GM19043 (cell line): ENCODE measurements around the gene COX19.
A peak's percentile ranks its signal among the peaks of the same experiment; 100 is the strongest.

Experiments
- ATAC-seq: cut with Tn5 transposase; IDR thresholded peaks from one replicate; pipeline ENCODE4 v1.9.1; 2021; ENCODE audit warnings: low read depth; ENCODE audit not compliant: unreplicated experiment

COX19 gene

DNA sequence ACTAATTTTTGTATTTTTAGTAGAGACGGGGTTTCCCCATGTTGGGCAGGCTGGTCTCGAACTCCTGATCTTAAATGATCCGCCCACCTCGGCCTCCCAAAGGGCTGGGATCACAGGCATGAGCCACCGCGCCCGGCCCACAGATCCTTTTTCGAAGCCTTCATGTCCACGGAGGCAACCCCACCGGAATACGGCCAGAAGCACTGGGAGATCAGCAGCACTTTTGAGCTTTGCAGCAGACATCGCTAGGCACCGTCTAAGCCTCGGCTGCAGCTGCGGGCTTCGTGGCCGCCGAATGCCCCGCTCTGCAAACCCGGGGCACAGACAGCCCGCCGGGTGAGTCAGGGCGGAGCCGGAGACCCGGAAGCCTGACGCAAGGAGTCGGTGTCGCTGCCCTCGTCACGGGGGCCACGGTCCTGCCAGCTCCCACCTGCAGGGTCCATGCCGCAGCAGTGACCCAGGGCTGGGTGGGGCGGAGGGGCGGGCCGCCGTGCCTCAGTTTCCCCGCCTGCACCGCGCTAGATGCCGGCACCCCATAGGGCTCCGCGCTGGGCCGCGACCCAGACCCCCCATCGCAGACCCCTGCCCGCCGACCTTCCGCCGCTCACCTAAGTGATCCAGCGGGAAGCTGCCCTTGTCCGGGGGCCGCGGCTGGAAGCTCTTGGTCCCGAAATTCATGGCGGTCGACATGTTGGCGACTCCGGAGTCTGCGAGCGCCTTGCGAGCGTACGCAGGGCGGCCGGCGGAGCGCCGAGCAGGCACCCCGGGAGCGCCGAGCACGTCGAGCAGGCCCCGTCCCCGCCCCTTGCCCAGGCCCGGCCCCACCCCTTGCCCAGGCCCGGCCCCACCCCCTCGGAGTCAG lies at the start of gene COX19:
COX19 (minus strand) TSS at position 730 of the 862 bp plus-strand sequence; CDS start at position 690, 40 bp downstream.
- ATAC-seq: peak; percentile 49

DNA sequence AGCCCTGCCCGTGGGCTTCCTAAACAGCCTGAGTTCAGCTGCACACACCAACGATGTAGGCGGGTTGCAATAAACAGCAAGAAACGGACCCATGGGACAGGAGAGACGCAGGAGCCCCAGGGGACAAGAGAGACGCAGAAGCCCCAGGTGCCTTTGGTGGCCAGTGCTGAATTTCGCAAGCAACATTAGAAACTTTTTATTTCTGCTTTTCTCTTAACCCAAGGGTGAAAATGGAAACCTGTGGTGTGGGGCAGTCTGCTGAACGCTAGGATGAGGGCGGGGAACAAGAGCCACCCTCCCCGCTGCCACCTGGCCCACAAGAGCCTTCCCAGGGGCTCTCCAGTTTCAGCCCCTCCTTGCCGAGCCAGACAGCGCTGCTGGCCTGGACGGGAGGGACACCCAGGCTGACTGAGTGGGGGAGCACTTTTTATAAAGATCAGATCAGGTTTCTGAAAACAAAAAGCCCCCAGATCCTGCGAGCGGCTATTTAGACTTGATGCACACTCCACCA lies 49.0 kb upstream of the COX19 start:
- ATAC-seq: peak; percentile 55

DNA sequence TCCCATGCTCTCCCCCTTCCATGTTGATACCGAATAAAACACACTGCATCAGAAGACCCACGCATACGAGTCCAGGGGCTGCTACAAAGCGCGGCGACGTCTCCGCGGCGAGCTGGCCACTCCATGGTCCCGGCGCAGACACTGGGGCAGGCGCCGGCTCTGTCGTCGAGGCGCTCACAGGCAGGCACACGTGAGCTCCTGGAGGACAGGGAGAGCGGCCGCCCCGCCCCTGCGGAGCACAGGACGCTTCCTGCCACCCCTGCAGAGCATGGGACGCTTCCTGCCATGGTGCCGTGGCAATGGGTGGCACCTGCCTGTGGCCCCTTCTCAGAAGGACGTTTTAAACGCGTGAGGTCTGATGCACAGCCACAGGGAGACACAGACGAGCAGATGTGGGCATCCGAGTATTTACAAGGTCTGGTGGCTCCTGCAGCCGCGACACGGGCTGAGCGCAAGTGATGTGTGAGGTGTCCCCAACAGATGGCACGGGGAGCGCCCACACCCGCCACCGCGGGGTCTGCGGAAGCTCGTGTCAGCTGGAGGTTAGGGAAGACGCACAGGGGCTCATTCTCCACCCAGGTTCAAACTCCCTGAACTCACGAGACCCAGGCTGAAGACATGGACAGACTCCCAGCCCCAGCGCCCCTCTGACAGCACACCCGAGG lies 47.6 kb upstream of the COX19 start:
- ATAC-seq: no peak

DNA sequence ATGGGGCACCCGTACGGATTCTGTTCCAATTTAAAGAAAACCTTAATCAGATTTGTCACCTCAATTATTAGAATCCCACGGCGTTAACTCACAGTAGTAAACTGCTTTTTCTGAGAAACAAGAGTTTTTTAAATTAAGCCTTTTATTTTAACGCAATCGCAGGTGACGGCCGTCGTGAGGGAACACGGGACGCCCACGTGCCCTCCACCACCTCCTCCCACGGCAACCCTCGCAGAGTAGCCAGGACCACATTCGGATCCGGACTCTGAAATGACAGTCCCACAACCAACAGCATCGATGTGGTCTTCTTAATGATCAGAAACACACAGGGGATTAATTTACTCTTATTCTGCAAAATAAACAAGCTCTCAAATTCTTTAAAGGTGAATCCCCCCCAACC lies 47.0 kb upstream of the COX19 start:
- no peak for ATAC-seq

DNA sequence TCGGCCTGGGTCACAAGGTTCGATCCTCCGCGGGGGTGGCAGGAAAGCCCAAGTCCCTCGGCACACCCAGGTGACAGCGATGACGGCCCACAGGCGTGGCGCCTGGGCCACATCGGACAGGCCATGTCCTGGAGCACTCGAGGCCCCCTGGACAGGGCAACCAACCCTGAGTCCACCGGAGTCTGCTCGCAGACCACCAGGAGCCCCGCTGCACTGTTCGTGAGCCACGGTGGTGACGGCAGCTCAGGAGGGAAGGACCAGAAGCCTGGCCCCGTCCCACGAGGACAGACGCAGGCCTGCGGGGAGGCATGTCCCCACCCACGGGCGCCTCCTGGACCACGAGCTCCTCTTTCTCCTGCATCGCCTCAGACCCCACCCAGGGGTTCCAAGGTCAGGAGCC lies 46.6 kb upstream of the COX19 start:
- ATAC-seq: no peak

DNA sequence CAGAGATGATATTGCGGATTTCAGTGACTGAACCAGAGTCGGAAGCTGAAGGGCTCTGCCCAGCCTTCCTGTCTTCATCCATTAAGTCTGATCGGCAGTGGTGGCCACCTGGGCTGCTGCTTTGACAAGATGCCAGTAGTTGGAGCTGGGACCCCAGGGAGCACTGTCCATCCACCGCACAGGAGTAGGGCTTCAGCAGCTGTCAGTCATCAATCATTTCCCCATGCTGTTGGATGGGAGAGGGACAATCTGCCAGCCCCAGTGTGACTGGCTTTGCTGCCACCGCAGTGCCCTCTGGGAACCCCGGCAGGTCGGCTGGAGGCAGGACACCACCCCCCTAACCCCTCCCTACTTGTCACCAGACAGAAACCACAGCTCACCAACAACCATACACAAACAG lies 46.0 kb upstream of the COX19 start:
- ATAC-seq: no peak

DNA sequence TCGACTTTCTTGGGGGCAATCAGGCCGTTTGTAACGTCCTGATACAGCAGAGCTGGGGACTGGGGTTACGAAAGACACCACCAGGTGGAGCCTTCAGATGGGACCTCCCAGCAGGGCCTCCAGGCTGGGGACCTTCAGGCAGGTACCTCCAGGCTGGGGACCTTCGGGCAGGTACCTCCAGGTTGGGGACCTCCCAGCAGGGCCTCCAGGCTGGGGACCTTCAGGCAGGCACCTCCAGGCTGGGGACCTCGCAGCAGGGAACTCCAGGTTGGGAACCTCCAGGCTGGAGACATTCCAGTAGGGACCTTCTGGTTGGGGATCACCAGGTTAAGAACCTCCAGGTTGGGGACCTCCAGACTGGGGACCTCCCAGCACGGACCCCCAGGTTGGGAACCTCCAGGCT lies 45.5 kb upstream of the COX19 start:
- no peak for ATAC-seq

DNA sequence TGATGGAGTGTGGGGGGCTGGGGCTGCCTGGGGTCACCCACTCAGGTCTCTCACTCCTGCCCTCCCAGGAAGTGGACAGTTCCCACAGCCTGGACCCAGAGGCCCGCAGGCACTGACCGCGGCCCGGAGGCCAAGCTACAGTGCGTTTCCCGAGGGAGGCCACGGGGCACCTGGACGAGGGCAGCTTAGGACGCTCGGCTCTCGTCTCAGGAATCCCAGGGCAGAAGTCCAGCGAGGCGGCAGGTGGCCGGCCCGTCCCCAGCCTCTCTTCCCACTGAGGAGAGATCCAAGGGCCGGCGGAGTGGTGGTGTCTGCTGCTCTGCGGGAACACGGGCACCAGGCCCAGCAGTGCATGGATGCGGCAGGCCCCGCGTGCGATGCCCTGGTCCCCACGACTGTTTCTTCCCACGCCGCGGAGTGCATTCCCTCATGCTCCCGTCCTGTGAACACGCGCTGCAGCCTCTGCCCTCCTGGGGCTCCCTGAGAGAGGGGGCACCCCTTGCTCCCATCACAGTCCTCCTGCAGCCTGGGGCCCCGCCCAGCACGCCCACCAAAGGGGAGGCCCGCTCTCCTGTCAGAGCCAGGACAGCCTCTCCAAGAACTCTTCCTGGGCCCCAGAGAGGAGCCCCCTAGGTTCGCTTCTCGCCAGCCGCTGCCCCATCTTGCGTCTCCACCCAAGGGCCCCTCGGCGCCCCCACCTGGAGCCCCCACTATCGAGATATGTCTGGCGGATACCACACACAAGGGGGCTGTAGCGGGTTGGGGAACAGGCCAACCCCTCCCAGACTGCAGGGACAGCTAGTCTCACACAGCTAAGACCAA lies 44.7 kb upstream of the COX19 start:
- ATAC-seq: no peak

- no peak for ATAC-seq
Measured at GRCh38 chr7:1019255-1019785, 44.0 kb upstream of the COX19 start.

- ATAC-seq: no peak
Measured at GRCh38 chr7:1018334-1018695, 43.0 kb upstream of the COX19 start.

GRCh38 chr7:1017586-1018333 lies 42.4 kb upstream of the COX19 start:
- ATAC-seq: no peak

GRCh38 chr7:1016577-1017531 lies 41.5 kb upstream of the COX19 start:
- no peak for ATAC-seq

GRCh38 chr7:1015196-1016121 lies 40.1 kb upstream of the COX19 start:
- no peak for ATAC-seq

- no peak for ATAC-seq
Measured at GRCh38 chr7:1014681-1015080, 39.3 kb upstream of the COX19 start.

- ATAC-seq: no peak
Measured at GRCh38 chr7:1013581-1013980, 38.2 kb upstream of the COX19 start.

DNA sequence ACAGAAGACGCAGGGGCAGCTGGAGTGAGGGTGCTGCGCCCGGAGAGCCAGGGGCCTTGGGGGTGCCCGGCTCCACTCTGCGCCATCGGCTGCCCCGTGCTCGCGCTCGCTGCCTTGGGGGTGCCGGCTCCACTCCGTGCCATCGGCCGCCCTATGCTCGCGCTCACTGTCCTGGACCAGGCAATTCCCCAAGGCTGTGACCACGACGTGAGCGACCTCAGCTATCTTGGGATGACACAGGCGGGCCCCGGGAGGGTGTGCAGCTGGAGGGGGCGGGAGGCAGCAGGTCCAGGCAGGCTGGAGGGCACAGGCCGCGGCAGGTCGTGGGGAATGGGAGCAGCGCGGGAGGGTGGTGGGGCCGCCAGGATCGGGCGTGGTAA lies 37.4 kb upstream of the COX19 start:
- ATAC-seq: no peak

GRCh38 chr7:1012004-1012715 lies 36.8 kb upstream of the COX19 start:
- ATAC-seq: no peak
